SU-DHL-6 (cell line): Measurements from ENCODE around the gene ZBTB2.

ENCODE experiments used
- CTCF ChIP-seq: fragments of 200-600 bp; sonication (generic); IDR thresholded peaks from one replicate; pipeline ENCODE4 v1.5.1; 2017; ENCODE audit warnings: antibody characterized with exemption, mild to moderate bottlenecking, low read length, moderate library complexity; ENCODE audit not compliant: insufficient read depth, poor library complexity, severe bottlenecking
- EZH2phosphoT487 ChIP-seq: fragments of 200-600 bp; sonication (generic), shearing (Covaris generic); conservative IDR thresholded peaks from 2 replicates; pipeline ENCODE4 v1.6.1; 2018; ENCODE audit warnings: mild to moderate bottlenecking, antibody characterized with exemption, low read length, moderate library complexity, mixed read lengths

- TF ChIP-seq CTCF: no peak
- no peak for TF ChIP-seq EZH2phosphoT487
Observed at GRCh38 chr6:151390851-151391470, 398 bp downstream of the ZBTB2 start.
